C4-2B (cell line): ENCODE measurements around the gene AEBP1.

ENCODE experiments used
- CTCF ChIP-seq: fragments of 450-650 bp; conservative IDR thresholded peaks from 2 replicates; pipeline ENCODE4 v1.5.1; 2017; ENCODE audit warnings: mild to moderate bottlenecking
- ZFX ChIP-seq: fragments of 450-650 bp; IDR thresholded peaks from 2 replicates; pipeline ENCODE4 v1.6.1; 2017

DNA sequence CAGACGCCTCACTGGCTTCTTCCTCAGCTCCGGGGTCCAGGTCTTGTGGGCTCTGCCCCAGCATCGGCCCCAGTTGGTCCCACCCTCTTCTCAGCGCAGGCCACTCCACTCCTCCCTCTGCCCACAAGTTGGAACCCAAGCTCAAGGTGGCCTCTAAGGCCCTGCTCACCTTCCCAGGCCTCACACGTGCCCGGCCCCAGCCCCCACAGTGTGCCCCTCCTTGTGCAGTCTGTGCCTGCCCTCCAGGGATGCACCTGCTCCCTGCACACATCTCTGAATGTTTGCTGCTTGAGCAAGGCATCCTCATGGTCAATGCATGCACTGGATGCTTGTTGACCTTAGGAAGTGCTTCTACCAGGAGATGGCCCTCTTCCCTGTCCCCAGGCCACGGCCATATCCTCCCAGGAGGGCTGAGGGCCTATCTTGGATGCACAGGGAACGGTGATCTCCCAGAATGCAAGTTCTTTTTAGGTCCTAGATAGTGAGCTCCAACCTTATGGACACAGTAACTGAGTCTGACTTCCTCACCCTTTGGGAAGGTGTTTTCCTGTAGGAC lies 7.7 kb upstream of the AEBP1 start:
- TF ChIP-seq CTCF: no peak
- TF ChIP-seq ZFX: no peak
